EH (cell line): Measurements from ENCODE around the gene RHO.
"Not testable (repeated sequence)": the region's sequence is repeated elsewhere in the genome, so short reads cannot be mapped to it uniquely, and the experiment has no call there.

Source experiments
- DNase-seq: peaks from one replicate; pipeline ENCODE4 v3.0.0-alpha.2; 2015; ENCODE audit warnings: low read depth

Gene RHO

GRCh38 chr3:129499604-129500333, 28.7 kb upstream of the RHO start:
- DNase-seq: peak; percentile 9

- no peak for DNase-seq
Measured at GRCh38 chr3:129500334-129500658, 28.1 kb upstream of the RHO start.

DNA sequence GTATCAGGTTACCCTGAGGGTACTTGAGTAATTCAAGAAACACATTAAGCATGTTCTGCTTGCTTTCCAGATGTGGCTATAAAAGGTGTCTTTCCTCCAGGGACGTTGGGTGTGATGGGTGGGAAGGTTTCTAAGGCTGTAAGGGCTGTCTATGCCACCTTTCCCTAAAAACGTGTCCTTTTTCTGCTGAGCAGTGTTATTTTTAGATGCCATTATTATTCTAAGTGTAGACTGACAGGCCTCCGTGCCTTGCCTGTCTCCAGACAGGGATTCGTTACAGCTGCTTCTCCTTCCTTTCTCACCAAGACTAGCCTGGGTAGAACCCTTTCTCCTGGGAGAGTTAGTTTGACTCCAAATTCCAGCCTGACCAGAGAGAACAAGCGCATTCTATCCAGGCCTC, 26.8 kb upstream of the RHO start:
- no peak for DNase-seq

DNA sequence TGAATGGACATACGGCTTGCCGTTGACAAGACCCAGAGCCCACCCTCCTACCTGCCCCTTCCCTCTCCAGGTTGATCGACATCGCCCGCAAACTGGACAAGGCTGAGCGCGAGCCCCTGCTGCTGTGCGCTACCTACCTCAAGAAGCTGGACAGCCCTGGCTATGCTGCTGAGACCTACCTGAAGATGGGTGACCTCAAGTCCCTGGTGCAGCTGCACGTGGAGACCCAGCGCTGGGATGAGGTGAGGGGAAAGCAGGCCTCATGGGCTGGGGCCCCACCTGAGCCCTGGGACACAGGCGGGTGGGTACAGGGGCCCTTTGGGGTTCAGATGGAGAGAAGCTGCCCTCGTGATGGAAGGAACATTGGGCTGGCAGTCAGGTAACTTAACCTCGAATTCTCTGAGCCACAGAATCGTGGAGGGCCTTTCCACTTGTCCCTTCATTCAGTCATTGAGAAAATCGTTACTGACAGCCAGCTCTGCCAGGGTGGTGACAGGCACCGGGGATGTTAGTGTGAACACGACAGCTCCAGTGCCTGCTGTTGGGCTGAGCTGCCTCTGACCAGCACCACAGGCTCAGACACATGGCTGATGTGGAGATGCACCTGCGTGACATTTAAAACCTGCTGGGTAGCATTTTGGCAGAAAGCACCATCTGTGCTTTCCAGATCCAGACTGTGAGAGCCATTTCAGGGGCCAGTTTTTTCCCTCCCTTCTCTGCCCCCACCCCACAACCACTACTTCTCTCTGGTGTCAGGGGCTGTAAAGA, 25.6 kb upstream of the RHO start:
- no peak for DNase-seq

DNA sequence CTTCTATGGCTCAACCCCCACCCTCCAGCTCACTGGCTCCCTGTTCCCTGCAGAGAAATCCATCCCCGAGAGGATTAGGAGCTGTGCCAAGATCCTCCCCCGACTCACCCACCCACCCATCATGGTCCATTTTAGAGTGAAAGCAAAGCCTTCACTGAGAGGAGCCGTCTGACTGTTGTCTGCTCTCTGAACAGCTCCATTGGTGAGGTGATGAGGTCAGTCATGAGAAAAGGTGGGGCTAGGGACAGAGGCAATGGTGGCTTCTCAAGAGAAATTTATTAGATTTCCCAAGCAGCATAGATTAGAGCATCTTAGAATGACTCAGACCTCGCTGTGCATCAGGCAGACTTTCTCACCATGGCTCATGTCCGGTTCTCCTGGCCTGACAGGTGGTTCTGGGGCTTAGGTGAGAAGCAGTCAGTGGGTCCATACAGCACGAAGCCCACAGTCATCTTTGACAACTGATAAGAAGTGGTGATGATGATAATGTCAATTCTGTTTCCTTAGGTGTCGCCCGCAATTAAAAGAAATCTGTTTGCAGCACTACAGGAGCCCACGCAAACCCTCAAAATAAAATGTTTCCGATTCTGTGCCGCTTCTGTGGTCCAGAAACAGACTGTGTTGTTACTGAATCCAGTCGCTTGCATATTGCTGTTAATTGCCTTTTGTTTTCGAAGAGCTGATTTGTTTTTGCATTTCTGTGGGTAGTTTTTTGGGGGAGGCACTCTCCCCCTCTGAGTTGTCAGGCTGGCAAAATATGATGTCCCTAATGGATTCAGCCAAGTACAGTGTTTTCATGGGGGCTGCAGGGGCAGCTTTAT, 24.8 kb upstream of the RHO start:
- peak; percentile 22 for DNase-seq

GRCh38 chr3:129504471-129505100, 23.9 kb upstream of the RHO start:
- no peak for DNase-seq

DNA sequence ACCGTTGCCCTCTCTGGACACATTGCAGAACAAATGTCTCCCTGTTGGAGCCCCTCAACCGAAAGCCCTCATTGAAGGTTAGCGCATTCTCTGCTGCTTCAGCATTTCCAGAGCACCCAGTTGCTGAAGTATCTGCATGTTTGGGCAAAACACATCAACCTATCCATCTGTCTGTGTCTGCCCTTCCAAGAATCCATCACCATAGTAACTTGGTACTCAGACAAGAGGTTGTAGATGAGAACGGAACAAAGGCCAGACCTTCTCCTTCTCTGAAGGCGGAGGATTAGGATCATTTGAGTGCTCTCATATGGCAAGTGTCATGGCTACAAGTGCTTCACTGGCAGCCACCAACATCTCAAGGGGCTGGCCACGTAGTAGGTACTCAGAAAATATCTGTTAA, 23.1 kb upstream of the RHO start:
- DNase-seq: no peak

DNA sequence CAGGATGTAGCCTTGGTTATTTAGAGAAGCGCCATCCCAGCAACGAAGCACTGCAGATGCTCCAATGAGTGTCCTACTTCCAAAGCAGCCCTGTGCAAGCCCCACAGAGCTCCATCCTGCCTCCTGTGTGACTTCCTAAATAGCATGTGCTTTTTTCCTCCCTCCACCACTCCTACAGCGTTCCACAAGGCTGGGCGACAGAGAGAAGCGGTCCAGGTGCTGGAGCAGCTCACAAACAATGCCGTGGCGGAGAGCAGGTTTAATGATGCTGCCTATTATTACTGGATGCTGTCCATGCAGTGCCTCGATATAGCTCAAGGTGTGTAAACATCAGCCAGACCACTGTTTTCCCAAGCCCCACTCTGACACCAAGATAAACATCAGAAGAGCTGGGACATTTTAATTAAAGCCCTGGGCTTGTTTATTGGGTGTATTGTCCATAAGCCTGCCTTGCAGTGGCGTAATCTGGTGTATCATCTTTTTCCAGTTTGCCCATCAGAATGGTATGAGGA, 22.2 kb upstream of the RHO start:
- no peak for DNase-seq

DNA sequence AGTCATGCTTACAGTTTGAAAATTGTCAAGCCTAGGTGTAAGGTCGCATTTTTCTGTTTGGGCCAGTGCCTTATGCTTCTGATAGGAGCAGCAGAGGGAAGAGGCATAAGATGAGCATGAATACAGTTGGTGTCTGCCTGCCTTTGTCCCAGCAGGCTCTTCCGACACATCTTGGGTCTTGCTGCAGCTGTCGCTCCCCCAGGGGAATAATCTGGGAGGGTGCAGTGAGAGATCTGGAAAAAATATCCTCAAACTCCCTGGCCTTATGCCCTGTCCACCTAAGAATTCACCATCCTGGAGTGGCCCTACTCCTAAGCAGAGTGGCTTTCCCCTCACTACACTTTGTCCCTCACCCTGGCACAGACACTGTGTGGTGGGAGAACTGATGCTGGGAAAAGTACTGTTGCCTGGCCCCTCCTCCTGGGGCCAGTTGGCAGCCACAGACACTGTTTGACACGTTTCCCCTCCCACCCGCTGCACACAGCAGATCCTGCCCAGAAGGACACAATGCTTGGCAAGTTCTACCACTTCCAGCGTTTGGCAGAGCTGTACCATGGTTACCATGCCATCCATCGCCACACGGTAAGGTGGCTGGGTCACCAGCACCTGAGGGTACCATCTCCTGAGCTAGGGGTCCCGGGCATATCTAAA, 21.1 kb upstream of the RHO start:
- DNase-seq: no peak

- no peak for DNase-seq
Measured at GRCh38 chr3:129512595-129512994, 15.8 kb upstream of the RHO start.

DNA sequence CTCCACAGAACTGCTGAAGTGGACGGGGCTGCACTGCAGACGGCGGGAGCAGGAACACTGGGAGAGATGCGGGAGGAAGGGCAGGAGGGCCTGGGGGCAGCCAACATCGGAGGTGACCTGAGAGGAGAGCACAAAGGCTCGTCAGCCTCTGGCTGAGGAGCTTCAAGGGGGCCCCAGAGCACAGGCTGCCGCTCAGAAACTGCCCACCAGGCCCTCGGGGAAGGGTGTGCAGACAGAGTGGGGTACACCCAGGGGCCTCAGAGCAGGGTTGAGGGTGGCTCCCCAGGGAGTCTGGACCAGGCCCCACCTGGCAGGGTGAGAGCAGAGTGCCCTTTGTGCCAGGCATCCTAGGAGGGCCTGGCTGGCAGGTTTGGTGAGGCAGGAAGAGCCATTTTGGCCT, 14.7 kb upstream of the RHO start:
- no peak for DNase-seq

DNA sequence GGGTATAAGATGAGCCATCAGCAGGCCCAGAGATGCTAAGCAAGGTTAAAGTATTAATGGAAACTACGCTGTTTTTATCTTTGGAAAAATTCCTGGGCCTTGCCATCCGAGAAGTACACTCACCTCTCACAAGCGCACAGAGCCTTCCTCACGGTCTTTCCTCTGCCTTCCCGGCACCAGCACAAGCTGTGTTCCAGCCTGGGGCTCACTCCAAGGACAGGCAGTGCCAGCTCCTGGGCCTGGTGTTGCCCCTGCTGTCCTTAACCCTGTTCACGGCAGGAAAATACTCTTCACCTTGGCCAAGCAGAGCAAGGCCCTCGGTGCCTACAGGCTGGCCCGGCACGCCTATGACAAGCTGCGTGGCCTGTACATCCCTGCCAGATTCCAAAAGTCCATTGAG, 14.3 kb upstream of the RHO start:
- DNase-seq: no peak

DNA sequence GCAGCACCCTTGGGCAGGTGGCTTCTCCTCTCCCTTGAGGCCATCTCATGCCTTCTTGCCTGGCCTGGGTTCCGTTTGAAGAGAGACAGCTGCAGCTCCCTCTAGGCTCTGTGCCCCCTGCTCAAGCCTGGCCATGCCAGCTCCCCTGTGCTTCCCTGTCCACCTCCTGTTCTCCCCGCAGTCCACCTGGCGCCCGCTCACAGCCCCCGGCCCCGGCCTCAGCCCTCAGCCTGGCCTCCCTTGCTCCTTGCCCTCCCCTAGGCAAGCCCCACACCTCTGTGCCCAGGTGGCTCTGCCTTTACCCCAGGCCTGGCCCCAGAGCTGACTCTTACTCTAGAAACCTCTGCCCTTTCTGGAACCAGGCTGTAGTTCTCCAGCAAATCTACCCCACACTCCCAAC, 13.9 kb upstream of the RHO start:
- no peak for DNase-seq

- not testable (repeated sequence) for DNase-seq
Measured at GRCh38 chr3:129515108-129515820, 13.2 kb upstream of the RHO start.

- DNase-seq: not testable (repeated sequence)
Measured at GRCh38 chr3:129515821-129516432, 12.5 kb upstream of the RHO start.

DNA sequence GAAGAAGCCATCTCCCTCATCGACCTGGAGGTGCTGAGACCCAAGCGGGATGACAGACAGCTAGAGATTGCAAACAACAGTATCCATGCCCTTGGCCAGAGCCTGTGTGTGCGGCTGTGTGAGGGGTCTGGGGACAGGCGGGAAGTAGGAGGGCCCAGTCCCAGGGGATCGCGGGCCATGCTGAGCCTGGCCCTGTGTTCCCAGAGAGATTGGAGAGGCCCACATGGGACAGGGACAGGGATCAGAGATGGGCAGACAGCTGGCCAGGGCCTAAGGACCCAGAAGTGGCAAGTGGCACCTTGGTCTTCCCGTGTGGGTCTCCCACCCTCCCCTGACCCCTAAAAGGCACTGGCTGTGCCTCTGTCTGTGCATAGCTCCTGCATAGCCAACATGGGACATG, 10.9 kb upstream of the RHO start:
- no peak for DNase-seq

DNA sequence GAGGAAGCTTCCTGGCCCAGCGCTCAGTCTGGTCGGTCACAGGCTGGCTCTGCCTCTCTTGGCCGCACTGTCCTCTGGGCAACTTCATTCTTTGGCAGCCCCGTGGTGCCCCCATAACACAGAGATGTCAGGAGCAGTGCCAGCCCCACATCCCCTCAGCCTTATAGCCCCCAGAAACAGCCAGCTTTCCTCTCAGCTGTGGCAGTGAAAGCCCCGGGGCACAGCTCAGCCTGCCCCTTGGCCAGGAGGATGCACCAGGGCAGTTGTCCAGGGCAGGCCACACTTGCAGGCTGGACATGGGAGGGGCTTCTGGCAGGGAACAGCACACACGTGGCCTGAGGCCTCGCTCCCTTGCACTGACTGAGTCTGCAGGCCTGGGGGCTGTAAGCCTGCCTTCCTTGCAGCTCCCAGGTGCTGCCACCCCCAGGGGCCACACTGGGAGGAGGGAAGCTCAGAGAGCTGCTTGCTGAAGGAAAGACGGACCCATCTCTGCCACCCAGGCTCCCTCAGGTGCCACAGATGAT, 10.3 kb upstream of the RHO start:
- DNase-seq: no peak

- DNase-seq: no peak
Measured at GRCh38 chr3:129518581-129518980, 9.9 kb upstream of the RHO start.

DNA sequence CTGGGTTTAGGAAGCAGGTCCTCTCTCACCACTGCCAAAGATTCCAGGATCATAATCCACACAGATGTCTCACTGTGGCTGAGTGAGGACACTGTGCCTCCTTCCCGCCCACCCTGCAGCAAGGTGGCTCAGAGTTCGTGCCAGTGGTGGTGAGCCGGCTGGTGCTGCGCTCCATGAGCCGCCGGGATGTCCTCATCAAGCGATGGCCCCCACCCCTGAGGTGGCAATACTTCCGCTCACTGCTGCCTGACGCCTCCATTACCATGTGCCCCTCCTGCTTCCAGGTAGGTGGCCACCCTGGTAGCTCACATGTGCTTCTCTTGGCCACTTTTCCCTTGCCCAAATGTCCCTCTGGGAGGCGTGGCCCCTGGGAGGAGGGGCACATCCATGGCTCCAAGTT, 9.0 kb upstream of the RHO start:
- DNase-seq: no peak
